Coronary artery (tissue), 2 donors: ENCODE measurements around the gene LAMA3.
"Not testable (repeated sequence)": the region's sequence is repeated elsewhere in the genome, so short reads cannot be mapped to it uniquely, and the experiment has no call there.

Experiments
- DNase-seq: peaks from one replicate; pipeline ENCODE4 v3.0.0-alpha.2; 2017; ENCODE audit warnings: low spot score
- H3K27ac ChIP-seq, 2 donors: fragments of 200-600 bp; sonication (generic); one replicate each; pipeline ENCODE4 v1.5.1; 2016 to 2019
- H3K4me3 ChIP-seq: fragments of 200-600 bp; sonication (generic); 2 replicates; pipeline ENCODE4 v1.5.1; 2016; ENCODE audit warnings: mild to moderate bottlenecking, moderate library complexity
- TF ChIP-seq, protein P1 (sequence below): fragments of 200-600 bp; sonication (generic); IDR thresholded peaks from one replicate; pipeline ENCODE4 v1.5.1; 2019; ENCODE audit warnings: antibody characterized with exemption

The LAMA3 gene

GRCh38 chr18:23737578-23737977 is 48.3 kb downstream of the LAMA3 start:
- H3K4me3 ChIP-seq, result no peak overlapping the region
- TF ChIP-seq, protein P1, sequence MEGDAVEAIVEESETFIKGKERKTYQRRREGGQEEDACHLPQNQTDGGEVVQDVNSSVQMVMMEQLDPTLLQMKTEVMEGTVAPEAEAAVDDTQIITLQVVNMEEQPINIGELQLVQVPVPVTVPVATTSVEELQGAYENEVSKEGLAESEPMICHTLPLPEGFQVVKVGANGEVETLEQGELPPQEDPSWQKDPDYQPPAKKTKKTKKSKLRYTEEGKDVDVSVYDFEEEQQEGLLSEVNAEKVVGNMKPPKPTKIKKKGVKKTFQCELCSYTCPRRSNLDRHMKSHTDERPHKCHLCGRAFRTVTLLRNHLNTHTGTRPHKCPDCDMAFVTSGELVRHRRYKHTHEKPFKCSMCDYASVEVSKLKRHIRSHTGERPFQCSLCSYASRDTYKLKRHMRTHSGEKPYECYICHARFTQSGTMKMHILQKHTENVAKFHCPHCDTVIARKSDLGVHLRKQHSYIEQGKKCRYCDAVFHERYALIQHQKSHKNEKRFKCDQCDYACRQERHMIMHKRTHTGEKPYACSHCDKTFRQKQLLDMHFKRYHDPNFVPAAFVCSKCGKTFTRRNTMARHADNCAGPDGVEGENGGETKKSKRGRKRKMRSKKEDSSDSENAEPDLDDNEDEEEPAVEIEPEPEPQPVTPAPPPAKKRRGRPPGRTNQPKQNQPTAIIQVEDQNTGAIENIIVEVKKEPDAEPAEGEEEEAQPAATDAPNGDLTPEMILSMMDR, result no peak
- no peak overlapping the region for H3K27ac ChIP-seq
- no peak for DNase-seq

DNA sequence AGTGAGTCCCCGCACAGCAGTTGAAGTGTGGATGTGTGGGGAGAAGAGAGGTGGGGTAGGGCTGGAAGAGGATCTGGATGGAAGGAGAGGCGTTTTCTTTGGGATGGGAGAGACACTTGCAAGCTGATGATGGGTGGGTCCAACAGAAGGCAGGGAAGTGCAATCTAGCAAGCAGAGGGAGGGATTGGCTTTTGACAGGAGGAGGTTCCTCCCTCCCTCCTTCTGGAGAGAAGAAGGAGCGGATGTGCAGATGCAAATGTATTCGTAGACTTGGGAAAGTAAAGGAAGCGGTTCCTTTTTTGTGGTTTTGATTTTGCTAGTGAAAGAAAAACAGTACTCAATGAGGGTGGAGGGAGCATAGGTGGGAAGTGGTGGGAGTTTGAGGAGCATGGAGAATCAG is 48.9 kb downstream of the LAMA3 start:
- TF ChIP-seq, protein P1, result no peak
- DNase-seq, result no peak
- no peak overlapping the region for H3K27ac ChIP-seq
- H3K4me3 ChIP-seq, result no peak overlapping the region

GRCh38 chr18:23738575-23738974 is 49.3 kb downstream of the LAMA3 start:
- TF ChIP-seq, protein P1, result no peak
- Histone ChIP-seq H3K27ac (no peak overlapping the region), H3K4me3 (no peak overlapping the region)
- no peak for DNase-seq

DNA sequence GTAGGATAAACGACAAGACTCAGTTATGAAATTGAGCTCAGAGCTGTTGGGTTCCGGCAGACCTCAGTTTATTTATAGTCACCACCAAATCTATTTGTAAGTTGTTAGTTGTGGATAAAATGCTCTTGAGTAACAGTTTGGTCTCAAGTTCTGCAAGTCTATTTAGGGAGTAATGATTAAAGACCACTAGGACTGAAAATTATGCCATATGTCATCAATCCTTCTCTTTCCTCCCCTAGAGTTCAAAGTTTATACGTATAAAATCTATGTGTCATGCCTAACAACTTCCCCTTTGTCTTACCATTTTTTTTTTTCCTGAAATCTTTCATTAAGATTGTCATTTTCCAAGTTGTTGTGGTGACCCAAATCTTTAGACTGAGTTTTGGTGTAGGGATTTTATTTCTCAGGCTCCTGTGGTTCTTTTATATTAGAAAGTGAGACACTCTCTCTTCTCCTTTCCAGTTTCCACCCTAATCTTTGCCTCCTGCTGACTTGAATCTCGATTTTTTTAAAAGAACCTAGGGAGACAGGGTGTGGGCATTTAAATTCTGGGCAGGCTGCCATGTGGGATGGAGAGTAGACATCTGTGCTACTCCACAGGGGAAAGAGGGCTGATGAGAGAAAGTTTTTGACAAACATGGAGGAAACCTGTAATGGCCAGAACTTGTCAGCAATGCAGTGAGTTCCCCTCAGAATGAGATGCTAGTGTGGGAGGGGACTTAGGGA is 51.0 kb downstream of the LAMA3 start:
- no peak for DNase-seq
- peak overlapping the region; percentile 23 to 31 for H3K27ac ChIP-seq
- TF ChIP-seq, protein P1, result no peak
- no peak overlapping the region for H3K4me3 ChIP-seq

GRCh38 chr18:23741967-23742366 is 52.7 kb downstream of the LAMA3 start:
- DNase-seq, H3K4me3 ChIP-seq, H3K27ac ChIP-seq: not testable (repeated sequence)

DNA sequence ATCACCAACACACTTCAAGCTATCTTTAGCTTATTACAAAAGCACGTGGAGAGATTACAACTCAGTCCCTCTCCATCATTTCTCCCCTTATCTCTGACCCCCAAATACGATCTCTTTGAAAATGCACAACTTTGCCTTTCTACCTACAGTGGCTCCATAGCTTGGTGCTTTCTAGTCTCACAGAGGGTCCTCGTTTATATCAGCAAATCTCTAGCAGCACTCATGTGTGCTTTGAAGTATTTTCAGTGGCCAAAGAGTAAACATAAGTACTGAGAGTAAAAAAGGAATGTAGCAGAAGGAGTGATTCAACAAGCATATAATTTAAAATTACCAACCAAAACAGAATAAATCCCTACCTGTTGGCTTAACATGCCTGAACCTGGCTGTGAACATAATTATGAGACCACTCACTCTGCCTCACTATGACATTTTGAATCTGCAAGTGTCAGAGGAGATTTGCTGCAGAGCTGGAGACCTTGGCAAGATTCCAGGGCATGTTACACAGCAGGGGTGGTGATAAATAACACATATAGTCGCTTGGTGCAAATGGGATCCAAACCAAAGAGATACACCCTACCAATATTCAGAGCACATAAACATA is 54.6 kb downstream of the LAMA3 start:
- TF ChIP-seq, protein P1, result no peak
- DNase-seq, result no peak
- no peak overlapping the region for H3K27ac ChIP-seq
- H3K4me3 ChIP-seq, result no peak overlapping the region

GRCh38 chr18:23745366-23745765 is 56.1 kb downstream of the LAMA3 start:
- TF ChIP-seq, protein P1, result no peak

More at GRCh38 chr18:23745366-23745765, 56.1 kb downstream of the LAMA3 start:
- Histone ChIP-seq H3K27ac (no peak overlapping the region), H3K4me3 (no peak overlapping the region)
- no peak for DNase-seq
